ENCODE measurements around the gene DMD. TPM values are rescaled to one million over a fixed set of nuclear protein-coding genes. Genes with fewer than 3 reads are reported as not detected.
A peak's percentile ranks its signal among the peaks of the same experiment; 100 is the strongest.

Gene DMD
- total RNA-seq, 2 experiments from 2014 or later, result 0.85 to 1.8 TPM

GRCh38 chrX:31136144-31136611, 2075.2 kb downstream of the DMD start:
- ChIA-PET CTCF (no interaction called here), POLR2A (no interaction called here)
- intact Hi-C loops (cut with DNase I, micrococcal nuclease), result no loop called here
- peaks cover 16% of the 10 kb centered on the region for H3K4me1 Mint-ChIP-seq
- no peaks in the 10 kb centered on the region for H3K36me3 Mint-ChIP-seq (ENCODE audit: low read depth)
- H3K9me3 Mint-ChIP-seq (ENCODE audit: low read depth), result peaks cover 4% of the 10 kb centered on the region
- no peaks in the 10 kb centered on the region for H3K27me3 Mint-ChIP-seq
- DNase-seq (no peak), ATAC-seq (no peak)
- H3K4me3 Mint-ChIP-seq, result no peak overlapping the region
- no peak overlapping the region for H3K27ac Mint-ChIP-seq

DNA sequence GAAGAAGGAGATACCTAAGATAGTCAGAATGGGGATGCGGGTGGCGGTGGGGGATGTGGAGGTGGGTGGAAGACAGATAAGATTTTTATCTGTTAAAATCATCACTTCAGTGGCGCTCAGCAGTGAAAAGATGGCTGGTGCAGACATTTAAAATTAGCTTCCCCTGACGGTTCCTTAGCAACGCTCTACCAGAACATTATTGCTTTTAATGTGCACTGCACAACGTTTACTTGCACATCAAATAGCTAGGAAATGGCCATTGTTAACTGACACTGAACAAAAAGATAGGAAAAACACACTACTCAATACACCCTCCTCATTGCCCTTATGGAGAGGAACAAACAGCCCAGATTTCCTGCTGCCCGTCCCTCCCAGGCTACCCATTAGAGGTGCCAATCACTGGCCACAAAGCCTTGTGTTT, 2078.5 kb downstream of the DMD start:
- Mint-ChIP-seq H3K4me3 (no peak overlapping the region), H3K36me3 (ENCODE audit: low read depth) (no peaks in the 10 kb centered on the region), H3K9me3 (ENCODE audit: low read depth) (peaks cover 2% of the 10 kb centered on the region), H3K4me1 (peaks cover 16% of the 10 kb centered on the region), H3K27me3 (peaks cover 2% of the 10 kb centered on the region), H3K27ac (no peak overlapping the region)
- DNase-seq (peak; percentile 9), ATAC-seq (no peak)
- intact Hi-C loops (cut with DNase I, micrococcal nuclease), result no loop called here
- POLR2A ChIA-PET, result no interaction called here
- CTCF ChIA-PET, result no interaction called here

- Mint-ChIP-seq H3K36me3 (ENCODE audit: low read depth) (no peaks in the 10 kb centered on the region), H3K27ac (no peak overlapping the region), H3K27me3 (peaks cover 6% of the 10 kb centered on the region), H3K4me1 (peaks cover 6% of the 10 kb centered on the region), H3K4me3 (no peak overlapping the region), H3K9me3 (ENCODE audit: low read depth) (no peaks in the 10 kb centered on the region)
- DNase-seq (no peak), ATAC-seq (no peak)
- intact Hi-C loops (cut with DNase I, micrococcal nuclease), result no loop called here
- ChIA-PET POLR2A (no interaction called here), CTCF (no interaction called here)
Observed at GRCh38 chrX:31130457-31131220, 2080.7 kb downstream of the DMD start.

DNA sequence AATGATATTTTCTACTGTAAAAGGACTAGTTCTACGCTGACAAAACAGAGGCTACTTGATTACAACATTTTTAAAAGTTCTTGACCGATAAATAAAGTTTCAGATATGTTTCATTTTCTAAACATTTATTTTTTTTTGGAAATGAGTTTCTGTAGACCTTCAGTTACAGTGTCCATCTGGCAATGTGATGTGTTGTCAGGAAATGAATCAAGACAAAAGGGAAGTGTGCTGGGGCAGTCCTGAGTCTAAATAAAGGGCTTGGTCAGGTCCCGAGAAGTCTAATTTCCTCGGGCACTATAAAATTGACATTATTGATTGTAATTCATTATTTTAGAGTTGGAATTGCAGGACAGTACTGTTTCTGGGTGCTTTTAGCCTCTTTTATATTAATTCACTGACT, 2082.5 kb downstream of the DMD start:
- POLR2A ChIA-PET, result no interaction called here
- intact Hi-C loops (cut with DNase I, micrococcal nuclease), result no loop called here
- Mint-ChIP-seq H3K9me3 (ENCODE audit: low read depth) (no peaks in the 10 kb centered on the region), H3K4me1 (peaks cover 6% of the 10 kb centered on the region), H3K36me3 (ENCODE audit: low read depth) (no peaks in the 10 kb centered on the region), H3K27ac (no peak overlapping the region), H3K4me3 (no peak overlapping the region), H3K27me3 (peaks cover 6% of the 10 kb centered on the region)
- ATAC-seq, result no peak
- CTCF ChIA-PET, result no interaction called here
- no peak for DNase-seq

DNA sequence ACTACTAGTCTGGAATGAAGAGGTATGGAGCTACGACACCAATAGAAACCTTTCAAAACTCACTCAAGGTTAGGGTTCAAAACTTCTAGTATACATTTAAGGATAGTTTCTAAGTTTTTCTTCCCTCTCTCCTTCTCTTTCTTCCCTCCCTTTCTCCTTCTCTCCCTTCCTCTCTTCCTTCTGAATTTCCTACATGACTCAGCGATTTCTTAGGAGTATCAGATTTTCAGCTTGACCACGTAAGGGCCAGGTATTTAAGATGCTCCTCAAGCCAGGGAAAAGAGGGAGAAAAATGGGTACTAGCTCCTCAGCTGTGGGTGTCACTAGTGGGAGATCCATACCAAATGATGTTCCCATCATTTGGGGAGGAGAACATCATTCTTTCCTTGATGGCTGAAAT, 2083.6 kb downstream of the DMD start:
- ChIA-PET CTCF (interaction anchor here (0.6 kb wide), 1 partner anchor 96 kb away, joined by 3 read pairs; no protein-coding TSS in a partner anchor), POLR2A (no interaction called here)
- ATAC-seq (no peak), DNase-seq (no peak)
- Mint-ChIP-seq H3K9me3 (ENCODE audit: low read depth) (no peaks in the 10 kb centered on the region), H3K4me3 (no peak overlapping the region), H3K27me3 (peaks cover 6% of the 10 kb centered on the region), H3K4me1 (peaks cover 4% of the 10 kb centered on the region), H3K36me3 (ENCODE audit: low read depth) (no peaks in the 10 kb centered on the region), H3K27ac (no peak overlapping the region)
- intact Hi-C loops (cut with DNase I, micrococcal nuclease), result no loop called here

GRCh38 chrX:31126205-31126604, 2085.1 kb downstream of the DMD start:
- no peaks in the 10 kb centered on the region for H3K36me3 Mint-ChIP-seq (ENCODE audit: low read depth)
- CTCF ChIA-PET, result no interaction called here
- POLR2A ChIA-PET, result no interaction called here

DNA sequence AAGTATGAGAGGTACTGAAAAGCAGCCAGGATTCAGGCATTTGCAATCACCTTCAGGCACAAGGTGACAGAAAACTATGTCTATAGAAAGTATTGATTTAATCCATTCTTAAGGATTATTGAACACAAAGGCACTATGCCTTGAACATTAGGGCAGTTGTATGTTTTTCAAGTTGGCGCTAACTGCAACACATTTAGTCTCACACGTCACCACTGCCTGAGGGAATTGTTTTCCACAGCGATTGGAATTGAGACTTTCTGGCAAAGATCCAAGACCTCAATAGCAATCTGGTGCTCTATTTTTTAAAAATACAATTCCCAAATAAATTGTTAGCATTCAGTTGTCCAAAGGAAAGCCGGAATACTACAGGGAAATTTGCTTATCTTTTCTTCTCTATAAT, 2086.8 kb downstream of the DMD start:
- intact Hi-C loops (cut with DNase I, micrococcal nuclease), result no loop called here
- no peak overlapping the region for H3K27ac Mint-ChIP-seq
- ChIA-PET CTCF (no interaction called here), POLR2A (no interaction called here)
- no peaks in the 10 kb centered on the region for H3K36me3 Mint-ChIP-seq (ENCODE audit: low read depth)
- DNase-seq (no peak), ATAC-seq (no peak)
- no peaks in the 10 kb centered on the region for H3K4me1 Mint-ChIP-seq
- peaks cover 4% of the 10 kb centered on the region for H3K27me3 Mint-ChIP-seq
- no peak overlapping the region for H3K4me3 Mint-ChIP-seq
- no peaks in the 10 kb centered on the region for H3K9me3 Mint-ChIP-seq (ENCODE audit: low read depth)

More at GRCh38 chrX:31126205-31126604, 2085.1 kb downstream of the DMD start:
- ATAC-seq (no peak), DNase-seq (no peak)
- Mint-ChIP-seq H3K9me3 (ENCODE audit: low read depth) (no peaks in the 10 kb centered on the region), H3K4me3 (no peak overlapping the region), H3K4me1 (no peaks in the 10 kb centered on the region), H3K27me3 (peaks cover 6% of the 10 kb centered on the region), H3K27ac (no peak overlapping the region)
- intact Hi-C loops (cut with DNase I, micrococcal nuclease), result no loop called here

- DNase-seq (no peak), ATAC-seq (no peak)
- H3K36me3 Mint-ChIP-seq (ENCODE audit: low read depth), result no peaks in the 10 kb centered on the region
- no peak overlapping the region for H3K4me3 Mint-ChIP-seq
- H3K27me3 Mint-ChIP-seq, result peaks cover 4% of the 10 kb centered on the region
- H3K27ac Mint-ChIP-seq, result no peak overlapping the region
- H3K4me1 Mint-ChIP-seq, result no peaks in the 10 kb centered on the region
- intact Hi-C loops (cut with DNase I, micrococcal nuclease), result no loop called here
- ChIA-PET POLR2A (no interaction called here), CTCF (no interaction called here)
- H3K9me3 Mint-ChIP-seq (ENCODE audit: low read depth), result no peaks in the 10 kb centered on the region
Observed at GRCh38 chrX:31123335-31123734, 2088.0 kb downstream of the DMD start.

GRCh38 chrX:31117266-31117665, 2094.1 kb downstream of the DMD start:
- ATAC-seq, result no peak
- intact Hi-C loops (cut with DNase I, micrococcal nuclease), result no loop called here
- Mint-ChIP-seq H3K27ac (no peak overlapping the region), H3K36me3 (ENCODE audit: low read depth) (no peaks in the 10 kb centered on the region), H3K4me3 (no peak overlapping the region), H3K27me3 (peaks cover 7% of the 10 kb centered on the region), H3K4me1 (peaks cover 6% of the 10 kb centered on the region), H3K9me3 (ENCODE audit: low read depth) (no peaks in the 10 kb centered on the region)
- DNase-seq, result no peak
- ChIA-PET CTCF (no interaction called here), POLR2A (no interaction called here)

DNA sequence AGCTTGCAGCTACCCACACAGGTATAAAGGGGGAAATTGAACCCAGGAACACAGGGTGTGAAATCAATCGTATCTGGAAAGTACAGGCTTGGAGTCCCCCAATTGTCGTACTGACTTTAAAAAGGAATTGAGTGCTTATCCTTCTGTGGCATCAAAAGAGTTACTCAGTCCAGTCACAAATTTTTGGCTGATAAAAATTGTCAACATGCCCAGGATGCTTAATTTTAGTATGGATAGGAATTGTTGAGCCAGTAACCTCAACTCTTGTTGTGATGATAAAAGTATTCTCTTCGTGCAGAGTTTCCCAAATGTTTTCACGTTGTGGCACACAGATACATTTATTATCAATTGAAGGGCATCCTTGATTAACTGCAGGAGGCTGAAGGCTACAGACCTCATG, 2096.0 kb downstream of the DMD start:
- no peak for ATAC-seq
- H3K9me3 Mint-ChIP-seq (ENCODE audit: low read depth), result no peaks in the 10 kb centered on the region
- H3K27ac Mint-ChIP-seq, result no peak overlapping the region
- H3K27me3 Mint-ChIP-seq, result peaks cover 7% of the 10 kb centered on the region
- DNase-seq, result no peak
- H3K4me1 Mint-ChIP-seq, result peaks cover 8% of the 10 kb centered on the region
- no peak overlapping the region for H3K4me3 Mint-ChIP-seq
- CTCF ChIA-PET, result interaction anchor here (1.2 kb wide), 1 partner anchor 15 kb away, joined by 4 read pairs; no protein-coding TSS in a partner anchor
- H3K36me3 Mint-ChIP-seq (ENCODE audit: low read depth), result no peaks in the 10 kb centered on the region
- intact Hi-C loops (cut with DNase I, micrococcal nuclease), result no loop called here
- POLR2A ChIA-PET, result no interaction called here

- CTCF ChIA-PET, result interaction anchor here (1.2 kb wide), 1 partner anchor 14 kb away, joined by 4 read pairs; no protein-coding TSS in a partner anchor
- POLR2A ChIA-PET, result no interaction called here
- H3K4me1 Mint-ChIP-seq, result peaks cover 8% of the 10 kb centered on the region
Observed at GRCh38 chrX:31114858-31115257, 2096.5 kb downstream of the DMD start.

GRCh38 chrX:31112226-31112999, 2098.9 kb downstream of the DMD start:
- Mint-ChIP-seq H3K4me1 (peaks cover 8% of the 10 kb centered on the region), H3K27me3 (peaks cover 7% of the 10 kb centered on the region), H3K9me3 (ENCODE audit: low read depth) (no peaks in the 10 kb centered on the region), H3K27ac (peak overlapping the region; percentile 39), H3K4me3 (no peak overlapping the region), H3K36me3 (ENCODE audit: low read depth) (no peaks in the 10 kb centered on the region)
- CTCF ChIA-PET, result no interaction called here
- POLR2A ChIA-PET, result interaction anchor here (0.6 kb wide), 1 partner anchor 167 kb away, joined by 3 read pairs; no protein-coding TSS in a partner anchor
- peak; percentile 60 for ATAC-seq
- DNase-seq, result no peak
- intact Hi-C loops (cut with DNase I, micrococcal nuclease), result loop anchor here in 1 of 2 experiments (5.0 kb wide), 1 partner anchor 55 kb away; no protein-coding TSS in a partner anchor

More at GRCh38 chrX:31114858-31115257, 2096.5 kb downstream of the DMD start:
- Mint-ChIP-seq H3K27ac (no peak overlapping the region), H3K9me3 (ENCODE audit: low read depth) (no peaks in the 10 kb centered on the region), H3K4me3 (no peak overlapping the region), H3K27me3 (peaks cover 7% of the 10 kb centered on the region), H3K36me3 (ENCODE audit: low read depth) (no peaks in the 10 kb centered on the region)
- intact Hi-C loops (cut with DNase I, micrococcal nuclease), result loop anchor here in 1 of 2 experiments (5.0 kb wide), 1 partner anchor 58 kb away; no protein-coding TSS in a partner anchor
- ATAC-seq (no peak), DNase-seq (no peak)
